ENCODE measurements around the gene SELPLG.

DNA sequence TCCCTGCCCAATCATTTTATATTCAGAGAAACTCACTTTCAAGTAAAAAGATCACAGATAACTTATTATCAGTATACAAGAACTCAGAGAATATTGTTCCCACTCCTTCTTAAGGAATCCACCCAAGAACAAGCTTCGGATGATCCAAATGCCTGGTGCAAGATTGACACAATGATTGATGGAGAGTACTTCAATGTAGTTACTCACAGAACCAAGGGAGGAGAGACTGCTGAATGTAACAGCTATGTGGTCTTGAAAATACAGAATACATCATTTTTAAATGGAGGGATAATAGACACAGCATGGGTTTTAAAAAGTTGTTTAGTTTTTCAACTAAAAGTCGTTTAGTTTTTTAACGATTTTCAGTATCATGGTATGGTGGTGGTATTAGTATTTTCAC is 38.4 kb upstream of the SELPLG start:
- TF ChIP-seq, protein P1, sequence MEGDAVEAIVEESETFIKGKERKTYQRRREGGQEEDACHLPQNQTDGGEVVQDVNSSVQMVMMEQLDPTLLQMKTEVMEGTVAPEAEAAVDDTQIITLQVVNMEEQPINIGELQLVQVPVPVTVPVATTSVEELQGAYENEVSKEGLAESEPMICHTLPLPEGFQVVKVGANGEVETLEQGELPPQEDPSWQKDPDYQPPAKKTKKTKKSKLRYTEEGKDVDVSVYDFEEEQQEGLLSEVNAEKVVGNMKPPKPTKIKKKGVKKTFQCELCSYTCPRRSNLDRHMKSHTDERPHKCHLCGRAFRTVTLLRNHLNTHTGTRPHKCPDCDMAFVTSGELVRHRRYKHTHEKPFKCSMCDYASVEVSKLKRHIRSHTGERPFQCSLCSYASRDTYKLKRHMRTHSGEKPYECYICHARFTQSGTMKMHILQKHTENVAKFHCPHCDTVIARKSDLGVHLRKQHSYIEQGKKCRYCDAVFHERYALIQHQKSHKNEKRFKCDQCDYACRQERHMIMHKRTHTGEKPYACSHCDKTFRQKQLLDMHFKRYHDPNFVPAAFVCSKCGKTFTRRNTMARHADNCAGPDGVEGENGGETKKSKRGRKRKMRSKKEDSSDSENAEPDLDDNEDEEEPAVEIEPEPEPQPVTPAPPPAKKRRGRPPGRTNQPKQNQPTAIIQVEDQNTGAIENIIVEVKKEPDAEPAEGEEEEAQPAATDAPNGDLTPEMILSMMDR (IDR thresholded peaks at IDR 0.05; ENCODE audit: insufficient read depth, low read depth, low read length), result no peak
- no peak for TF ChIP-seq EZH2 (IDR thresholded peaks at IDR 0.05; ENCODE audit: insufficient read depth, low read length)

All from astrocyte (in vitro differentiated cells and primary cell).